Parathyroid adenoma (tissue), 2 donors: ENCODE data around the gene FKBP5.

Experiments
- H2AFZ ChIP-seq: fragments of 300-600 bp; sonication (generic); one replicate; pipeline ENCODE4 v1.7.0; 2017; ENCODE audit warnings: antibody characterized with exemption, mild to moderate bottlenecking
- H3K27ac ChIP-seq: fragments of 300-600 bp; sonication (generic); one replicate; pipeline ENCODE4 v1.7.0; 2017
- H3K27me3 ChIP-seq: fragments of 300-600 bp; sonication (generic); one replicate; pipeline ENCODE4 v1.7.0; 2017; ENCODE audit warnings: low read length; ENCODE audit not compliant: control insufficient read depth, insufficient read depth
- H3K36me3 ChIP-seq: fragments of 300-600 bp; sonication (generic); one replicate; pipeline ENCODE4 v1.7.0; 2017; ENCODE audit warnings: low read length; ENCODE audit not compliant: control insufficient read depth, insufficient read depth
- H3K4me1 ChIP-seq: fragments of 300-600 bp; sonication (generic); one replicate; pipeline ENCODE4 v1.7.0; 2017; ENCODE audit warnings: control low read depth
- H3K4me2 ChIP-seq: fragments of 300-600 bp; sonication (generic); one replicate; pipeline ENCODE4 v1.7.0; 2017; ENCODE audit warnings: low read length
- H3K4me3 ChIP-seq: fragments of 300-600 bp; sonication (generic); one replicate; pipeline ENCODE4 v1.7.0; 2017; ENCODE audit warnings: low read depth, low read length
- H3K79me2 ChIP-seq: fragments of 300-600 bp; sonication (generic); one replicate; pipeline ENCODE4 v1.7.0; 2017; ENCODE audit warnings: control low read depth
- H3K9ac ChIP-seq: fragments of 300-600 bp; sonication (generic); one replicate; pipeline ENCODE4 v1.7.0; 2017; ENCODE audit warnings: mild to moderate bottlenecking
- H3K9me3 ChIP-seq: fragments of 300-600 bp; sonication (generic); one replicate; pipeline ENCODE4 v1.7.0; 2017; ENCODE audit warnings: low read length; ENCODE audit not compliant: control insufficient read depth
- TF ChIP-seq, protein P1 (sequence below): fragments of 300-600 bp; sonication (generic); IDR thresholded peaks from one replicate; pipeline ENCODE4 v1.7.0; 2017; ENCODE audit warnings: antibody characterized with exemption, mild to moderate bottlenecking
- donor health status: primary hyperparathyroidism.

The FKBP5 gene

GRCh38 chr6:35534407-35535170 lies 154.1 kb downstream of the FKBP5 start:
- Histone ChIP-seq H3K4me2 (no peak overlapping the region), H3K27ac (no peak overlapping the region), H3K79me2 (no peaks in the 10 kb centered on the region), H3K9ac (no peak overlapping the region), H3K27me3 (no peaks in the 10 kb centered on the region), H3K36me3 (no peaks in the 10 kb centered on the region), H2AFZ (no peak overlapping the region), H3K4me1 (no peaks in the 10 kb centered on the region), H3K9me3 (no peaks in the 10 kb centered on the region), H3K4me3 (no peak overlapping the region)
- TF ChIP-seq, protein P1, sequence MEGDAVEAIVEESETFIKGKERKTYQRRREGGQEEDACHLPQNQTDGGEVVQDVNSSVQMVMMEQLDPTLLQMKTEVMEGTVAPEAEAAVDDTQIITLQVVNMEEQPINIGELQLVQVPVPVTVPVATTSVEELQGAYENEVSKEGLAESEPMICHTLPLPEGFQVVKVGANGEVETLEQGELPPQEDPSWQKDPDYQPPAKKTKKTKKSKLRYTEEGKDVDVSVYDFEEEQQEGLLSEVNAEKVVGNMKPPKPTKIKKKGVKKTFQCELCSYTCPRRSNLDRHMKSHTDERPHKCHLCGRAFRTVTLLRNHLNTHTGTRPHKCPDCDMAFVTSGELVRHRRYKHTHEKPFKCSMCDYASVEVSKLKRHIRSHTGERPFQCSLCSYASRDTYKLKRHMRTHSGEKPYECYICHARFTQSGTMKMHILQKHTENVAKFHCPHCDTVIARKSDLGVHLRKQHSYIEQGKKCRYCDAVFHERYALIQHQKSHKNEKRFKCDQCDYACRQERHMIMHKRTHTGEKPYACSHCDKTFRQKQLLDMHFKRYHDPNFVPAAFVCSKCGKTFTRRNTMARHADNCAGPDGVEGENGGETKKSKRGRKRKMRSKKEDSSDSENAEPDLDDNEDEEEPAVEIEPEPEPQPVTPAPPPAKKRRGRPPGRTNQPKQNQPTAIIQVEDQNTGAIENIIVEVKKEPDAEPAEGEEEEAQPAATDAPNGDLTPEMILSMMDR = no peak

DNA sequence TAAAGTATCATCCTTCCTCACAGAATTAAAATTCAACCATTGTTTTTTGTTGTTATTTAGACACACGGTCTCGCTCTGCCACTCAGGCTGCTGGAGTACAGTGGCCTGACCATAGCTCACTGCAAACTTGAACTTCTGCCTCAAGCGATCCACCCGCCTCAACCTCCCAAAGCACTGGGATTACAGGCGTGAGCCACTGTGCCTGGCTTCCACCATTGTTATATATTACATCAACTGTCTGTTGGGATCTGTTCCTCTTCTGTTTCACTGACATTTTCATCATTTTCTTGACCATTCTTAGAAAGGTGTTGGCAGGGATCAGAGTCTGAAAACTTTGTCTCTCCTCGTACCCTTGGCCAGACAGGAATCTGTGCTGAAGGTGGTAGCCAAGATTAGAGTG lies 154.7 kb downstream of the FKBP5 start:
- Histone ChIP-seq H3K9ac (no peak overlapping the region), H3K27ac (no peak overlapping the region), H3K4me3 (no peak overlapping the region), H3K4me1 (no peaks in the 10 kb centered on the region), H3K27me3 (no peaks in the 10 kb centered on the region), H3K9me3 (no peaks in the 10 kb centered on the region), H3K36me3 (no peaks in the 10 kb centered on the region), H2AFZ (no peak overlapping the region), H3K79me2 (no peaks in the 10 kb centered on the region), H3K4me2 (no peak overlapping the region)
- TF ChIP-seq, protein P1 = no peak

- no peaks in the 10 kb centered on the region for H3K4me1 ChIP-seq
- H3K4me2 ChIP-seq = no peak overlapping the region
- no peaks in the 10 kb centered on the region for H3K79me2 ChIP-seq
- H3K27ac ChIP-seq = no peak overlapping the region
- H3K36me3 ChIP-seq = no peaks in the 10 kb centered on the region
- no peaks in the 10 kb centered on the region for H3K27me3 ChIP-seq
- H3K9ac ChIP-seq = no peak overlapping the region
- no peak overlapping the region for H3K4me3 ChIP-seq
- TF ChIP-seq, protein P1 = no peak
- no peak overlapping the region for H2AFZ ChIP-seq
- no peaks in the 10 kb centered on the region for H3K9me3 ChIP-seq
Observed at GRCh38 chr6:35532126-35532525, 156.6 kb downstream of the FKBP5 start.

DNA sequence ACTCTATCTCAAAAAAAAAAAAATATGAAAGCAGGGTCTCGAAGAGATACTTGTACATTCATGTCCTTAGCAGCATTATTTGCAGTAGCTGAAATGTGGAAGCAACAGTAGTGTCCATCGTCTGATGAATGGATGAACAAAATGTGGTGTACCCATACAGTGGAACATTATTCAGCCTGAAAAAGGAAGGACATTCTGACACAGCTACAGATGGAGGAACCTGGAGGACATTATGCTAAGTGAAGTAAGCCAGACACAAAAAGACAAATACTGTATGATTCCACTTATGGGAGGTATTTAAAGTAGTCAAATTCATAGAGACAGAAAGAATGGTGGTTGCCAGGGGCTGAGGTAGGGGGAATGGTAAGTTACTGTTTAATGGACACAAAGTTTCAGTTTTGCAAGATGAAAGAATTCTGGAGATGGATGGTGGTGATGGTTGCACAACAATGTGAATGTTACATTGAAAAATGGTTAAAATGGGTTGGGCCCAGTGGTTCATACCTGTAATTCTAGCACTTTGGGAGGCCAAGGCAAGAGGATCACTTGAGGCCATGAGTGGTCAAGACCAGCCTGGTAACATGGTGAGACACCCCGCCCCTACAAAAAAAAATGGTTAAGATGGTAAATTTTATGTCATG lies 164.2 kb downstream of the FKBP5 start:
- no peak overlapping the region for H3K4me3 ChIP-seq
- H3K79me2 ChIP-seq = no peaks in the 10 kb centered on the region
- no peak overlapping the region for H3K27ac ChIP-seq
- no peak overlapping the region for H3K4me2 ChIP-seq
- no peak overlapping the region for H3K9ac ChIP-seq
- no peaks in the 10 kb centered on the region for H3K4me1 ChIP-seq
- TF ChIP-seq, protein P1 = no peak
- no peaks in the 10 kb centered on the region for H3K9me3 ChIP-seq
- no peaks in the 10 kb centered on the region for H3K27me3 ChIP-seq
- no peaks in the 10 kb centered on the region for H3K36me3 ChIP-seq
- no peak overlapping the region for H2AFZ ChIP-seq
